Measurements from ENCODE around the gene AHNAK2. TPM values are rescaled to one million over a fixed set of nuclear protein-coding genes. Genes with fewer than 3 reads are reported as not detected.
"Not testable (repeated sequence)": the region's sequence is repeated elsewhere in the genome, so short reads cannot be mapped to it uniquely, and the experiment has no call there.

Gene AHNAK2
- total RNA-seq, 1 experiment from 2014 or later = 31.1 TPM

GRCh38 chr14:104944436-104945205 lies 33.6 kb downstream of the AHNAK2 start:
- DNase-seq (ENCODE audit: low spot score); in situ Hi-C loops (cut with HindIII; ENCODE audit: low sequenced_read_pairs): not testable (repeated sequence)

GRCh38 chr14:104944016-104944308 lies 34.2 kb downstream of the AHNAK2 start:
- in situ Hi-C loops (cut with HindIII; ENCODE audit: low sequenced_read_pairs); DNase-seq (ENCODE audit: low spot score): not testable (repeated sequence)

GRCh38 chr14:104943216-104944015 lies 34.8 kb downstream of the AHNAK2 start:
- in situ Hi-C loops (cut with HindIII; ENCODE audit: low sequenced_read_pairs); DNase-seq (ENCODE audit: low spot score): not testable (repeated sequence)

- in situ Hi-C loops (cut with HindIII; ENCODE audit: low sequenced_read_pairs) = no loop called here
- DNase-seq (ENCODE audit: low spot score) = no peak
Observed at GRCh38 chr14:104942586-104942985, 35.6 kb downstream of the AHNAK2 start.

GRCh38 chr14:104941508-104942365 lies 36.4 kb downstream of the AHNAK2 start:
- in situ Hi-C loops (cut with HindIII; ENCODE audit: low sequenced_read_pairs) = no loop called here
- no peak for DNase-seq (ENCODE audit: low spot score)

- DNase-seq (ENCODE audit: low spot score) = no peak
- in situ Hi-C loops (cut with HindIII; ENCODE audit: low sequenced_read_pairs) = no loop called here
Observed at GRCh38 chr14:104940526-104941150, 37.5 kb downstream of the AHNAK2 start.

GRCh38 chr14:104939666-104940410 lies 38.3 kb downstream of the AHNAK2 start:
- no peak for DNase-seq (ENCODE audit: low spot score)
- in situ Hi-C loops (cut with HindIII; ENCODE audit: low sequenced_read_pairs) = loop anchor here (5.0 to 10.0 kb wide), 4 partner anchors 115 to 225 kb away; no protein-coding TSS in a partner anchor

- in situ Hi-C loops (cut with HindIII; ENCODE audit: low sequenced_read_pairs) = loop anchor here (5.0 to 10.0 kb wide), 4 partner anchors 114 to 224 kb away; no protein-coding TSS in a partner anchor
Observed at GRCh38 chr14:104938960-104939359, 39.2 kb downstream of the AHNAK2 start.

GRCh38 chr14:104938436-104938835 lies 39.7 kb downstream of the AHNAK2 start:
- no peak for DNase-seq (ENCODE audit: low spot score)
- in situ Hi-C loops (cut with HindIII; ENCODE audit: low sequenced_read_pairs) = loop anchor here (5.0 to 10.0 kb wide), 4 partner anchors 114 to 224 kb away; no protein-coding TSS in a partner anchor

More at GRCh38 chr14:104938960-104939359, 39.2 kb downstream of the AHNAK2 start:
- no peak for DNase-seq (ENCODE audit: low spot score)

GRCh38 chr14:104937694-104938365 lies 40.3 kb downstream of the AHNAK2 start:
- in situ Hi-C loops (cut with HindIII; ENCODE audit: low sequenced_read_pairs) = loop anchor here (5.0 to 10.0 kb wide), 4 partner anchors 113 to 223 kb away; no protein-coding TSS in a partner anchor
- DNase-seq (ENCODE audit: low spot score) = no peak

- in situ Hi-C loops (cut with HindIII; ENCODE audit: low sequenced_read_pairs) = loop anchor here (5.0 to 10.0 kb wide), 4 partner anchors 112 to 222 kb away; no protein-coding TSS in a partner anchor
- no peak for DNase-seq (ENCODE audit: low spot score)
Observed at GRCh38 chr14:104937161-104937560, 41.0 kb downstream of the AHNAK2 start.

GRCh38 chr14:104936361-104937155 lies 41.6 kb downstream of the AHNAK2 start:
- DNase-seq (ENCODE audit: low spot score) = no peak
- in situ Hi-C loops (cut with HindIII; ENCODE audit: low sequenced_read_pairs) = loop anchor here (5.0 to 10.0 kb wide), 4 partner anchors 112 to 222 kb away; no protein-coding TSS in a partner anchor

- no peak for DNase-seq (ENCODE audit: low spot score)
- in situ Hi-C loops (cut with HindIII; ENCODE audit: low sequenced_read_pairs) = loop anchor here (5.0 to 10.0 kb wide), 4 partner anchors 111 to 221 kb away; no protein-coding TSS in a partner anchor
Observed at GRCh38 chr14:104935955-104936354, 42.2 kb downstream of the AHNAK2 start.

GRCh38 chr14:104935026-104935650 lies 43.0 kb downstream of the AHNAK2 start:
- DNase-seq (ENCODE audit: low spot score) = no peak
- in situ Hi-C loops (cut with HindIII; ENCODE audit: low sequenced_read_pairs) = loop anchor here (5.0 to 10.0 kb wide), 4 partner anchors 110 to 220 kb away; no protein-coding TSS in a partner anchor

- in situ Hi-C loops (cut with HindIII; ENCODE audit: low sequenced_read_pairs) = loop anchor here (10.0 kb wide), 3 partner anchors 109 to 219 kb away; no protein-coding TSS in a partner anchor
- DNase-seq (ENCODE audit: low spot score) = no peak
Observed at GRCh38 chr14:104933746-104934733, 44.1 kb downstream of the AHNAK2 start.
